HG03565 (cell line): ENCODE results near the gene SOX6.

Source experiments
- ATAC-seq: cut with Tn5 transposase; IDR thresholded peaks from one replicate; pipeline ENCODE4 v1.9.1; 2021; ENCODE audit warnings: mild to moderate bottlenecking, moderate library complexity; ENCODE audit not compliant: unreplicated experiment

SOX6 gene

DNA sequence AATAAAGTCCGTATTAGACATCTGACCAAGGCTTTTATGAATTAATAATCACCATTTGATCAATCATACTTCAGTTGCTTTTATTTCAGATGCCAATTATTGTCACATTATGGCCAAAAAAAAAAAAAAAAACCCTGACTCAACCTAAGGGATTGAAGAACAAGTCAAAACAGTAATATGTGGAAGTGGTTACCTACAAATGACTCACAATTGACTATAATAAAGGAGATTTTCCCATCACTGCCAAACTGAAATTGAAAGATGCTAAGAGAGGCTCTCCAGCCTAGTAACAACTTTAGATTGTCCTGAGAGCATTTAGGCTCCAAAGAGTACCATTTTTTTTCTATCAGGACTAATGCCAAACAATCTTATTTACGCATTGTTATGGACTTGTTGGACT lies 35.2 kb downstream of the SOX6 start:
- ATAC-seq: no peak

DNA sequence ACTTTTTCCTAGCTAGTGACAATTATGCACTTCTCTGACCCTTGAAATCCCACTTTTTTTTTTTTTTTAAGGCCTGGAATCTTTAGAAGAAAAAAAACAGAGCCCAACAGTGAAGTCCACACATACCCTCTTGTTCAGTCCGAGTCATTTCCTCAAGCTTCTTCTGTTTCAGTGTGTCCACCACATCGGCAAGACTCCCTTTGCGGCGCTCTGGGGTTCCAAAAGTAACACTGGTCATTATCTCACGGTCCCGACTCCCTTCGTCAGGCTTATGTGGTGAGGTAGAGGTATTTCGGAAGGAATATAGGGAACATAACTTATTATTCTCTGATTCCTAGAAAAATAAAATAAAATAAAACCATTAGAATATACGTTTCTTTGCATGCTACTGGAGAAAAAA lies 38.0 kb downstream of the SOX6 start:
- ATAC-seq: no peak

DNA sequence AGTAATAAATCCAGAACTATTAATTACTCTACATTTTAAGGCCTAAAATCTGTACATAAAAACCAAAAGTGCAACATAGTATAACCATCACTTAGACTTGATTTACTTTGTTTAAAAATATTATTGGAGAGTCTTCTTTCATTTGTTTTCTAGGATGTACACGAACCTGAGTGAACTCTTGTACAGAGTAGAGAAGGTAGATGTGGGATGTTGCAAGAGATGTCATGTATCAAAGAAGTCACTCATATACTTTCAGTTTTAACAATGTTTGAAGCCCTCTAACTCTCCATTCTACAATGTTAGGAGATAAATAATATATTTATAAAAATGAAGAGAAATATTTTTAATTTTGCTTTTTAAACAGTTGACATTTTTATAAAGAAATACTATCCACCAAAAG lies 38.6 kb downstream of the SOX6 start:
- ATAC-seq: no peak

DNA sequence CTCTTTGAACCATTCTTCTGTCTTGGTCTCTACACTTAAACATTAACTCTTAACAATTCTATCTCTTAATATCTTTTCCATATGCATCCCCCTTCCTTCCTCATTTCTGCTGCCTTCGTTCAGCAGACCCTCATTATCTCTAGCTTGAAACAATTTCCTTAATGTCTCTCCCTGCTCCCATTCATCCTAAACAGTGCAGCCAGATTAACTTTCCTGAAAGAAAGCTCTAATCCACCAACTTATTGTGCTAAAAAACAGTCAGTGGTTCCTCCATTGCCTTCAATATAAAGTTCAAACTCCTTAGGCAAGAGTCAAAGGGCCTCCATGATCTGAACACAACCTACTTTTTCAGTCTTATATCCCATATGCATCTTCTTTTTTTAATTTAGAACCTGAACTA lies 42.5 kb downstream of the SOX6 start:
- no peak for ATAC-seq

DNA sequence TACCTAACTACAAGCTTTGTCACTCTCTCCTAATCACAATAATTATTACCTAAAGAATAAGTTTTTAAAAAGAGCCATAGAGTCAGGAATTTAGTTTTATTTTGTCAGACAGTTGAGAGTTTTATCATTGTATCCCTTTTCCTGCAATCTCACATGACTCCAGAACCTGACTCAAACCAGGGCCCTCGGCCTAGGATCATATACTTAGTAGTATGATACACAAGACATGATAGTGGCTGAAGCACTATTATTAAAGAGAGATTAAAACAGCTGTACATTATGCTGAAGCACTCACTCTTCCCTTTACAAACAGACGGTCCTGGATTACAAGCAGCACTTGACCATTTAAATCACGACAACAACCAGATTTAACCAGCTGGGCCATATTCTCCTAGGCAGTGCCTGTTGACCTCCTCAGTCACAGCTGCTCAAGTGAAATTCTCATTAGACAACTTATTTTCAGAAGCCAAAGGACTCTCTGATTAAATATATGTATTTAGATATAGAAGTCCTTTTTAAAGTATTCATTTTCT lies 44.0 kb downstream of the SOX6 start:
- ATAC-seq: no peak

DNA sequence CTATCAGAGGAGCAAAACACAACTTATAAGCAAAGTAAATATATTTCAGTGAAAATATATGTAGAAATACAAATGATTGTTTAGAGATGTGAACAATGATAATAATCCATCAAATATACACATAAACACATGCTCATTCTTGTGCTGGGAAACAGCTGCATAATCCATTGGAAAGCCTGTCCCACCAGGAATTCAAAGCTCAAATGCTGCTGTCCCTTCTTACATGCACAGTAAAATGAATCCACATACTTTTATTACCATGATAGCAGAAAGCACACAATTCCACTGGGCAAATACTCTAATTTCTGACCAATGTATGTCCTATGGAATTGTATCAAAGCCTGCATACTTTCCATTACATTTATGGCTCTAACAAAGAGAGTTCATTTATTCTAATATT lies 44.5 kb downstream of the SOX6 start:
- ATAC-seq: no peak

DNA sequence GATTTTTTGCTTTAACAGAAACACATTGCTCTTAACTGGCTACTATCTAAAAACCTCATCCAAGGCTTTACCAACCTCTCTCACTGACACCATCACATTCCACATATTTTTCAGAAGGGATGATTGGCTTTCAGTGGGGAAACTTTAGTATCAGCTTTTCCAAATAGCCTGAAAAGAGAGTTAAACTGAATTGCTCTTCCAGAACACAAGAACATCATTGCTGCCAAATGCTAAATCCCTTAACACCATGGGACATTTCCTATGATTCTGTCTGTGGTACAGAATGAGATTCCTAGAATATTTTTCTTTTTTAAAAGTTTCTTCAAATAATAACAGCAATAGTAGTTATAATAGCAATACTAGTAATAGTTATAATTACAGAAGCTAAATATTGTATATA lies 45.4 kb downstream of the SOX6 start:
- no peak for ATAC-seq

DNA sequence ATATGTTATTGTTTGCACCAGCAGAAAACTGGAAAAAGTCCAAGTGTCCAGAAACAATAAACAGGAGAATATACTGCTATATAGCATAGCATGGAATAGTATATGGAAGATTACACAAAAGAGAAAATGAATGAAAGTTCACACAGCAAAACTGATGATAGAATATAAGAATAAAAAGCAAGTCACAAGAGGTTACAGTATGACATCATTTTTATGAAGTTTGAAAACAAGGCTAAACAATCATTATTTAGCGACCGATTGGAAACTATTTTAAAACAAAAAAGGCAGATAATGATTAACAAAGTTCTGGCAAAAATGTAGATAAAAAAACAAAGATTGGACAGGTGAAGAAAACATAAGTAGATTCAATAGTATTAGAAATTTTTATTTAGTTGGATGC lies 47.1 kb downstream of the SOX6 start:
- no peak for ATAC-seq

DNA sequence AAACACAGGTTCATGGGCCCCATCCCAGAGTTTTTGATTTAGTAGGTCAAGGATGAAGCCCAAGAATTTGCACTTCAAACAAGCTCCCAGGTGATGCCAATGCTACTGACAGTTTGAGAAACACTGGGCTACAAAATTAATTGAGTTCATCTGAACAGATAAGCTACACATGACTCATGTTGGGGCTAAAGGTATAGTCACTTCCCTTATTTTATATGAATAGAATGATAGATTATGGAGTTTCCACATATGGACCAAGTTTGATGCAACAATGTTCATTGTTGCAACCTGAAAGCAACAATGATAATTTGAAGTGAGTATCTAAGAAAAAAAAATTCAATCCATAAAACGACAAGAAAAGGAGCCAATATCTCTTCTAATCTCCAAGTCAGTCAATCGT lies 54.9 kb downstream of the SOX6 start:
- ATAC-seq: no peak

DNA sequence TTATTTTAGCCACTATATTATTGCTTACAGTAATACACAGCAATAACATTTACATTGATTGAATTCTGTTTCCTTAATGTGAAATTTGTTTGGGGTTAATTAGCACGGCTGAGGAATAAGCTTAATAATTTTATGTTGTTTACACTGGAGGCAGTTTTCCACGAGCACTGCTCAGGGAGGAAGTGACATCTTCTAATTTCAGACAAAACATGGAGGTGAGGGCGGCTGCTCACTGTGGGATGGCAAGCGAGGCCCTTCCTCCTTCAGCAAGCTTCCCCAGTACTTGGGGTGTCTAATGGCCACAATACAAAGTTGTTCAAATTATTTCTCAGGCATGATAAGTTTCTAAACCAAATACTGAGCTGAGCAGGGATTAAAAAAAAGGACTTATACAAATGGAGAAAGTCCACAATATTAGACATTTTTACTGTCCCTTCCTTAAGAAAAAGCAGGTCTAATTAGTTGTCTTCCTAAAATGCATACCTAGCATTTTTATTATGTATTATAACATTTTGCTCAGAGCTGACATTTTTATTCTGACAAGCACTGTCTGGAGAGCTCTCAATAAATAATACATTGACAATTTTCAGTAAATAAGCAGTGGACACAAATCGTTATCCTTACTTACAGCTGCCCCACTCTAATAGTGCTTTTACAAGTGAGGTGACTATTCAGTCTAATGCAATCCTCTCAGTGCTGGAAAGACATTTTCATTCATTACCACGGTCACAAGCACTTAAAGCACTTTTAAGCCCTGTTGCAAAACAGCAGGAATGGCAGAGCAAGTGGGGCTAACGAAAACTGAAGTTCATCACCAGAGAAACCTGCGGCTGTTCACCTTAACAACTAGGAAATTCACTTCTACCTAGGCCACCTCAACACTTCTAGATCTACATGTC lies 56.2 kb downstream of the SOX6 start:
- ATAC-seq: no peak

DNA sequence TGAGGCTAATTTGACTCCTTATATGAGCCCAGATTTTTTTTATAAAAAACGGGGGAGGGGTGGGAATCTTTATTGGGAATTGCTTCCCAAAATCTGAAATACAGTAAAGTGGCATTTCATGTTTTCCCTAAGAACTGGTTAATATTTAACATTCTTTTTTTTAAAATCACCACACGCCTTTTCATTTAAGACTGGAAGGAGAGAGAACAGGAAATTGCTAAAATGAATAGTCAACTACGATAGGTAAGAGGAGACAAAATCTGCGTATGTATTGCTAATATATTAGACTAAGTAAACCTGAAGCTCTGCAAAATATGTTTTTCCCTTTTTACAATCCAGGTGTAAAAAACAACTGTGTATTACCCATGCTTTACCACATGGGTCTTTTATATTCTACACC lies 57.0 kb downstream of the SOX6 start:
- ATAC-seq: no peak

DNA sequence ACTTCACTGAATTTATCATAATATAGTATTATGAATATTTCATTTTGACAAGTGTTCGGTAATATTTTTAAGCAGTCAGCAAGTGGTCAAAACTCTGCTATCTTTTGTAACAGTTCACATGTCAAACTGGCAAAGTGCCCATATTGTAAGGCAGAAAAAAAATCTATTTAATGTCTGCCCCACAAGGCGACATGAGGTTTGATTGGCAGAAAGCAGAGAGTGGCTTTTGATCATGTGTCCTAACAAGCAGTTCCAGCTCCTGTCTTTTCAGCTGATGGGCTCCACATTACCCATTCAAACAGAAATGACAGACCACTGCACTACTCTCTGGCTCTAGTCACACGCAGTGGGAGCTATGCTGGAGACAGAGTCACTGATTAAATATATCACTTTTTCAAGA lies 59.0 kb downstream of the SOX6 start:
- no peak for ATAC-seq

DNA sequence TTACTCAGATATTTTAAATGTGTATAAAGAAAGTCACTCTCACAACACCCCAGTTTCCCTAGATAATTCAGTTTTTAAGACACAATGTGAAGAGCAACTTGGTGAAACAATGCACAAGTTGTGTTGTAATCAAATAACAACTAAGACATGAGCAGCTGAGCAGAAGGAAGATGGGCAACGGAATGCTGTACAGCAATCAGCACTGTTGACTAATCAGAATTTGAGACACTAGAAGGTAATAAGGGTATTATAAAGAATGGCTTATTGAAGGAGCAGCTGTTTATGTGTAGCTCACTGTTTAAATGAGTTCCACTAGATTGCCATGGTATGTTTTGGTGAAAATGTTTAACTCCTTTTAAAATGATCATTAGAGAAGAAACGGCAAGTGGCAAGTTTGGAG lies 60.1 kb downstream of the SOX6 start:
- ATAC-seq: no peak

DNA sequence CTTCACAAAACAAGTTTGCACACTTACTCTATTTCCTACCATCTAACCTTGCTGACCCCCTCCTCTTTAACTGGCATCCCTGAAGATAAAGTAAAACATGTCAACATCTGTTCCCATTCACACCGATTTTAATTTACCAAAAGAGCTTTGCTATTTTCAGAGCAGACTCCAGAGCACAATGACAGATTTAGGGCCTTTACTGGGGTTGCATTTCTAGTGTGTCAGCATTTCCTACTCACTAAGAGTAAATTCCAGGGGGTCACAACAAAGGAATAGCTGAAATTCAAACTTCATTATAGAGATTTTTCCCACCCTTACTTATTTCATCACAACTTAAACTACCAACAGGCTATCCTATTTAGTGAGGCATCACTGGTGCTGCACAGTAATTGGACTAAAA lies 60.8 kb downstream of the SOX6 start:
- no peak for ATAC-seq

DNA sequence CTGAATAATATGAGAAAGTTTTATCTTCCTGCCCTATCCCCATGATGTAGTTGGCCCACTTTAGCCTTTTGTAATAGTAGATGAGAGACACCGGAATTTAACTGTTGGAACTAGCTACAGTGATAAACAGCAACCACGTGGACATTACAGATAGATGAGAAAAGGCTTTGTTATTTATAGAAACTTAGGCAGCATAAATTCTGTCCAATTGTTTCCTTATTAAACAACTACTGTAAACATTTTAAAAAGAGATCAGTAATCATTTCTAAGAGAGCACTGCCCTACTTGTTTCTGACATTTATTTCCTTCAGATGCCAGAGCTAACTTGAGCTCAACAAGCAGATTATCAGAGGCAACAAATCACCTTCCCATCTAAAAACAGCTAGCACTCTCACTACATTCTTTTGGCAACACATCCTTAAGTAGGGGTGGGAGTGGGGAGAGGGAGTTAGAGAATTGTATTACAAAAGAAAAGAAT lies 63.1 kb downstream of the SOX6 start:
- no peak for ATAC-seq

DNA sequence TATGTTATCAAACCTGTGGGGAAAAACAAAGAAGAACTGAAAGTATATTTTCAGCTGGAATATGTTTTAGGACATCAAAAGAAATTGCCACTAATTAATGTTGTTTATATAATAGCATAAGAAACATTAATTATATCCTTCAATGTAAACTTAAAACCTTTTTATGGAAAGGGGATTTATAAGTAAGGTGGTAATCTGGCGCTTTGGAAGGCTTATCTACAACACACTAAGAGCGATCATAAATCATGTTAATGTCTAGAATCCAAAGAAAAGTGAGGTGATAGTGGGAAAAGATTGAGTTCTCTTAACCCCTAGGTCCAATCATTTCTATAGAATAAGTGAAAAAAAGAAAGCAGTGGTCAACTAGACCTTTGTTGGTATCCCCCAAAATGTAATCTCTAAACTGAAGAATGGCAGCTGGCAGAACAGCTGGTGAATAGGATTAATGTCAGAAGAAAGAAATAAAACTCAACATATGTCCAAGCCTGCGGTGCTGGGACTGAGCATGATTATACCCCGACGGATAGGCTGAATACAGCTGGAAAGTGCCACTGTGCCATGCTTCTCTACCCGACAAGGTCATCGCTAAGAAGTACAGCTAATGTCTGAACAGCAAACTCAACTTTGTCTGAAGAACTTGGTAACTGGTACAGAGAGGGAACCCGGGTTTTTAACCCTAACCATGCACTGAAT lies 64.0 kb downstream of the SOX6 start:
- no peak for ATAC-seq

DNA sequence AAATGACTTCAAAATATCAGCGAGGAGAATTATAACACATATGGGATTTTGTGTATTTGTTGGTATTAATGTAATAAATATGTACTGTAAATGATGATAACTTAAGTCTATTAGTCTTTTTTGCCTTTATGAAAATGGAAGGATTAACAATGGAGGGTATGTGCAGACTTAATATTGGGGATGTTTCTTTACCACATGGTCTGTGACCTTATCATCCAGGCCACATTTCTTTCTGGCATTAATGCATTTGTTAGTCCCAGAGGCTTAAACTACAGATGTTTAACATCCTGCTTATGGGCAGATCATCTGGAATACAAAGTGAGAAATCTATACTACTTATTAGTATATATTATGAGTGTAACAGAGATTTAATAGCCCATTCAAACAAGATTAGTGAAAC lies 64.6 kb downstream of the SOX6 start:
- ATAC-seq: no peak

DNA sequence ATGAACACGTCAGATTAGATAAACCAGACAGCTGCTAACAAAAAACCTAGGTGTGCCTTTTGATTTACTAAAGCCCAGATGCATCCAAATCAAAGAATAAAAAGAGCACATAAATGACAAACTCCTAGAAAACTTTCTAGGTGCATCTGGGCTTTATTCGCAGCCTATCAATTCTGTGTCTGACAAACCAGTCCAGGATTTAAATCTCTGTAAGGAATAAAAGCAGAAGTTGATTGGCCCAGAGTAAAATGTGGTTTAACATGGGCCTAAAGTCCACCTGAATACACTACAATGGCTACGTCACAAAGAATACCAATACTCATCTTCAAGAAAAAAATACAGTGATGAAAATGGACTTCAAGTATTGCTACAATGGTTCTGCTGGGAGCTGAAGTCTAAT lies 66.8 kb downstream of the SOX6 start:
- ATAC-seq: no peak

DNA sequence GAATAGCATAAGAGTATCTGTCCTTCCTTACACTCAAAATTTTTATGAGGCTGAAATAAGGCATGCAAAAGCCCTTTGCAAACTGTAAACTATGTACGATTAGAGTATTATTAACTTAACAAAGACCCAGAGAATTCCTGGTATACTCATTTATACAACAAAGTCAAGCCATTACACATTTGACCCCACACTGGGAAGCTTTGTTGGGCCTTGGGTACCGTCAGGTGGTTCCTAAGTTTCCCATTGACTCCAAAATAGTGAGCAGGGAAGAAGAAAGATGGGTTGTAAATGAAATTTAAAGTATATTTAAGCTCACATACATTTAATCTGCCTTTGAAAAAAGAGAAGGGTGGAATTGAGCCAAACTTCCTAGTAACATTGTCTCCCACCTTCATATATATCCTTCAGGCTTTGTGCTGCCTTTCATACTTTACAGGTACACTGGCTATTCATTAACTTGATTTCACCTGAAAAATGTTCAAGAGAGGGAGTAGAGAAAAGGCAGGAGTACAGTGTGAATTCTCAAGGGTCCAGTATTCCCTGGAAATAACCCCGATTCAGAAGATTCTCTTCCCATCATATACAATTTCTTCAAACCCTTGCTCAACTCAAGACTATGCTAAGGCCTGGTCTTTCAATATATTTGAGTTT lies 68.6 kb downstream of the SOX6 start:
- no peak for ATAC-seq

DNA sequence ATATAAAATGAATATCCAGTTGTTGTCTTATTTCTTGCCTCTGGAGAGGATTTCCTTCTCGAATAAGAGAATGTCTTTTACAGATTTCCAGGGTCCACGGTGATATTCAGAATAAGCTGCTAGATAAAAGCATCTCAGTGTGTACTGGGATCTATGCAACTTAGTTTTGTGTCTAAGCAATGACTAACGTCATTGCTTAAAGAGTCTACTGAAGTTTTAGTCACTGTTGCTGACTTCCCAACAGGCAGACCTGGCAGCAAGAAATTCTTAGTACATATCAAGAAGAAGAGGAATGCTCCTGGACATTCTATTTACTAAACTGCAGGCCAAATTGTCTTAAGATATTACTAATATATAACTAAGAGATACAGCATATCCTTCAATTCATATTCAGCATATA lies 70.3 kb downstream of the SOX6 start:
- ATAC-seq: no peak

DNA sequence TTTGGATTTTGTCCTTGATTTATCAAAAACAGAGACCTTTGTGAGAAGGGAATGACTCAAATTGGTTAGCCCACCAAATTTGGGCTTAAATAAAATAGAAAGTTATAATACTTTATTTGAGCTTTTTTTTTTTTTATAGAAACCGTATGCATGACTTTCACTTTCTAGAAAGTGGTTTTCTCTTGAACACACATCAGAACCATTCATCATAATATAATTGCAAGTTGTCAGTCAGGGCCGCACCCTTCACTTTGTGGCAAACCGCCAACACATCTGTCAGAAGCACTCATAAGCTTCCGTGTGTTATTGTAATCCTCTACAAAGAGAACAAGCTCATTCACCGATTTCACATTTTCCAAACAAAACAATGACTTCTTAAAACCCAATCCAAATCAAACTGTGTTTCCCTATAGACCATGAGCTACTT lies 76.1 kb downstream of the SOX6 start:
- ATAC-seq: no peak

DNA sequence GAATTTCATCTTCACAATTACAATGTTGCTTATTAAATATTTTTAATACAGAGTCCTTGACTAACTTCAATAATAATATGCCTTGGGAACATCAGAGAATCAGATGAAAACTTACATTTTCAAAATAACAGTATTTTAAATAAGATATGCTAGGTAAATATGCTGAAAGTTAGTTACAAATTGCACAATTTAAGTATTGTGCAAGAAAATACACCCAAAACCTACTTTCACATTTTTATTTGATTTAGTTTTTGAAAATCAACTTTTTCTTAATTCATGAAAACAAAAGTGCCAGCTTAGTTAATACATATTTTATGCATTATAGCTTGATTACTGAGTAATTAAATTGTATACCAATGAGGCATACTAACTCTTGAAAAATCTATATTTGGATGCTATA lies 76.8 kb downstream of the SOX6 start:
- ATAC-seq: no peak
